OCI-LY7 (cell line): Measurements from ENCODE around the gene ACSF2. TPM values are rescaled to one million over a fixed set of nuclear protein-coding genes. Genes with fewer than 3 reads are reported as not detected.

Source experiments
- BruUV-seq: library from RNA; stranded (reverse); fragments of 400-500 nt; replicated peaks from 2 replicates; lab custom pipeline; 2021; lab: Mats Ljungman, UMichigan
- CTCF ChIA-PET: fragments of 300-600 bp; sonication (Branson Sonifier 250); formaldehyde crosslinking; loops from one replicate; lab custom pipeline; 2022; ENCODE audit warnings: antibody characterized with exemption; ENCODE audit not compliant: unreplicated experiment; lab: Charles Lee
- POLR2A ChIA-PET: fragments of 300-600 bp; sonication (Branson Sonifier 250); formaldehyde crosslinking; loops from one replicate; lab custom pipeline; 2022; ENCODE audit warnings: antibody characterized with exemption; lab: Charles Lee
- DNase-seq: peaks from one replicate; pipeline ENCODE4 v3.0.0-alpha.2; 2015; ENCODE audit warnings: low spot score
- H2AFZ ChIP-seq: fragments of 200-600 bp; sonication (generic), shearing (Covaris generic); 2 replicates; pipeline ENCODE4 v1.6.1; 2014; ENCODE audit warnings: mild to moderate bottlenecking, antibody characterized with exemption, low read length, moderate library complexity
- H3K27ac ChIP-seq: fragments of 200-600 bp; sonication (generic); 2 replicates; pipeline ENCODE4 v1.5.1; 2014; ENCODE audit warnings: mixed run types, low read depth, mild to moderate bottlenecking, moderate library complexity, low read length, inconsistent platforms; ENCODE audit not compliant: poor library complexity, severe bottlenecking
- H3K36me3 ChIP-seq: fragments of 200-600 bp; sonication (generic); 2 replicates; pipeline ENCODE4 v1.6.1; 2014; ENCODE audit warnings: mild to moderate bottlenecking, antibody characterized with exemption, low read length, moderate library complexity, mixed read lengths; ENCODE audit not compliant: insufficient read depth
- H3K4me1 ChIP-seq: fragments of 200-600 bp; sonication (generic); 2 replicates; pipeline ENCODE4 v1.5.1; 2014; ENCODE audit warnings: mild to moderate bottlenecking, low read length; ENCODE audit not compliant: insufficient read depth, poor library complexity, severe bottlenecking
- H3K4me2 ChIP-seq: fragments of 200-600 bp; sonication (generic); 2 replicates; pipeline ENCODE4 v1.6.1; 2014; ENCODE audit warnings: mild to moderate bottlenecking, low read length
- H3K4me3 ChIP-seq: fragments of 200-600 bp; sonication (generic); 2 replicates; pipeline ENCODE4 v1.5.1; 2014; ENCODE audit warnings: mild to moderate bottlenecking, low read depth, low read length; ENCODE audit not compliant: poor library complexity, severe bottlenecking
- H3K79me2 ChIP-seq: fragments of 200-600 bp; sonication (generic); 2 replicates; pipeline ENCODE4 v1.6.1; 2016; ENCODE audit warnings: low read depth, mild to moderate bottlenecking, low read length, moderate library complexity, mixed read lengths; ENCODE audit not compliant: insufficient read depth
- H3K9me2 ChIP-seq: fragments of 200-600 bp; sonication (generic); 2 replicates; pipeline ENCODE4 v1.6.1; 2016; ENCODE audit warnings: mild to moderate bottlenecking, low read length, mixed read lengths; ENCODE audit not compliant: insufficient read depth
- H3K9me3 ChIP-seq: fragments of 200-600 bp; sonication (generic); 2 replicates; pipeline ENCODE4 v1.6.1; 2014; ENCODE audit warnings: mild to moderate bottlenecking, mixed run types, low read length, mixed read lengths
- H4K20me1 ChIP-seq: fragments of 200-600 bp; sonication (generic); 2 replicates; pipeline ENCODE4 v1.6.1; 2014; ENCODE audit warnings: mild to moderate bottlenecking, antibody characterized with exemption, low read length, moderate library complexity, mixed read lengths; ENCODE audit not compliant: insufficient read depth
- EZH2phosphoT487 ChIP-seq: fragments of 200-600 bp; sonication (generic); IDR thresholded peaks from 2 replicates; pipeline ENCODE4 v1.6.1; 2018; ENCODE audit warnings: low read depth, borderline replicate concordance, mild to moderate bottlenecking, mixed run types, antibody characterized with exemption, low read length, moderate library complexity, mixed read lengths
- intact Hi-C: fragments of 100-400 bp; cut with micrococcal nuclease; formaldehyde crosslinking; loops from one replicate; pipeline ENCODE4 v1.10.0; 2022; ENCODE audit not compliant: unreplicated experiment
- total RNA-seq, 2 experiments: library from RNA; depleted of rRNA in 1 of 2; stranded (reverse); fragments of >200 nt in 1 of 2; shearing (Covaris generic) in 1 of 2; gene quantifications; 2 replicates each; pipeline ENCODE4 v1.2.3, GENCODE V29; 2014 to 2022
- TF ChIP-seq, protein P1 (sequence below): fragments of 200-600 bp; sonication (generic); conservative IDR thresholded peaks from 2 replicates; pipeline ENCODE4 v1.5.1; 2014; ENCODE audit warnings: mild to moderate bottlenecking, antibody characterized with exemption, low read length, moderate library complexity, mixed read lengths

Gene ACSF2
- total RNA-seq, 2 experiments from 2014 or later = 38.6 to 42.7 TPM

DNA sequence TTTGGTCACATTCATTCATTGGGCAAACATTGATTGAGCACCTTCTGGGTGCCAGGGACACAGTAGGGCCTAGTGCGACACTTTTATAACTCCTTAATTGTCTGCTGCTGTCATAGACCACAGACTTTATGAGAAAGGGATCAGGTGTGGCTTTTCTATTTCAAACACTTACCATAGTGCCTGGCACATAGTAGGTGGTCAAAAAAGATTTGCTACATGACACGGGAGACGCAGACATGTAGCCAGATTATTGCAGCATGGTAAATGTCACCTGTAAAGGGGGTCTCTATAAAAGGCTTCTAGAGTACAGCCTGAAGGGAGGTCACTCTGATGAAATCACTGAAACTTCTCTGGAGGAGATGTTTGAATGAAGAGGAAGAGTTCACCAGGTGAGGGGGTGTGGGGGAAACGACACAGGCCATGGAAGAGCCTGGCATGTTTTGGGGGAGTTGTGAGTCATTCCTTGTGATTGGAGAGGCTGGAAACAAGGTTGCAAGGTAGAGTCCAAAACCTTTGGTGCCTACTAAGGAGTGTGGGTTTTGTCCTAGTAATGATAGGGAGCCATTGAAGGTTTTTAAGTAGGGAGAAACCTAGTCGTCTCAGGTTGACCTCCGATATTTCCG lies 54.2 kb downstream of the ACSF2 start:
- H4K20me1 ChIP-seq = no peaks in the 10 kb centered on the region
- no peak for DNase-seq
- peak overlapping the region; percentile 100 for H3K4me2 ChIP-seq
- H2AFZ ChIP-seq = no peak overlapping the region
- TF ChIP-seq, protein P1, sequence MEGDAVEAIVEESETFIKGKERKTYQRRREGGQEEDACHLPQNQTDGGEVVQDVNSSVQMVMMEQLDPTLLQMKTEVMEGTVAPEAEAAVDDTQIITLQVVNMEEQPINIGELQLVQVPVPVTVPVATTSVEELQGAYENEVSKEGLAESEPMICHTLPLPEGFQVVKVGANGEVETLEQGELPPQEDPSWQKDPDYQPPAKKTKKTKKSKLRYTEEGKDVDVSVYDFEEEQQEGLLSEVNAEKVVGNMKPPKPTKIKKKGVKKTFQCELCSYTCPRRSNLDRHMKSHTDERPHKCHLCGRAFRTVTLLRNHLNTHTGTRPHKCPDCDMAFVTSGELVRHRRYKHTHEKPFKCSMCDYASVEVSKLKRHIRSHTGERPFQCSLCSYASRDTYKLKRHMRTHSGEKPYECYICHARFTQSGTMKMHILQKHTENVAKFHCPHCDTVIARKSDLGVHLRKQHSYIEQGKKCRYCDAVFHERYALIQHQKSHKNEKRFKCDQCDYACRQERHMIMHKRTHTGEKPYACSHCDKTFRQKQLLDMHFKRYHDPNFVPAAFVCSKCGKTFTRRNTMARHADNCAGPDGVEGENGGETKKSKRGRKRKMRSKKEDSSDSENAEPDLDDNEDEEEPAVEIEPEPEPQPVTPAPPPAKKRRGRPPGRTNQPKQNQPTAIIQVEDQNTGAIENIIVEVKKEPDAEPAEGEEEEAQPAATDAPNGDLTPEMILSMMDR = no peak
- TF ChIP-seq EZH2phosphoT487 = no peak
- peaks cover 16% of the 10 kb centered on the region for H3K4me1 ChIP-seq
- H3K4me3 ChIP-seq = peak overlapping the region; percentile 93
- peaks cover 32% of the 10 kb centered on the region for H3K36me3 ChIP-seq
- H3K27ac ChIP-seq = no peak overlapping the region
- ChIA-PET CTCF (no interaction called here), POLR2A (no interaction called here)
- no peaks in the 10 kb centered on the region for H3K9me2 ChIP-seq
- no TSS peak for BruUV-seq
- H3K79me2 ChIP-seq = peaks cover 3% of the 10 kb centered on the region; the same call in 1 of the 2 replicates
- H3K9me3 ChIP-seq = no peaks in the 10 kb centered on the region
- intact Hi-C loops = loop anchor here (10.0 kb wide), 1 partner anchor 225 kb away; the partner anchor contains the start of gene ANKRD40

DNA sequence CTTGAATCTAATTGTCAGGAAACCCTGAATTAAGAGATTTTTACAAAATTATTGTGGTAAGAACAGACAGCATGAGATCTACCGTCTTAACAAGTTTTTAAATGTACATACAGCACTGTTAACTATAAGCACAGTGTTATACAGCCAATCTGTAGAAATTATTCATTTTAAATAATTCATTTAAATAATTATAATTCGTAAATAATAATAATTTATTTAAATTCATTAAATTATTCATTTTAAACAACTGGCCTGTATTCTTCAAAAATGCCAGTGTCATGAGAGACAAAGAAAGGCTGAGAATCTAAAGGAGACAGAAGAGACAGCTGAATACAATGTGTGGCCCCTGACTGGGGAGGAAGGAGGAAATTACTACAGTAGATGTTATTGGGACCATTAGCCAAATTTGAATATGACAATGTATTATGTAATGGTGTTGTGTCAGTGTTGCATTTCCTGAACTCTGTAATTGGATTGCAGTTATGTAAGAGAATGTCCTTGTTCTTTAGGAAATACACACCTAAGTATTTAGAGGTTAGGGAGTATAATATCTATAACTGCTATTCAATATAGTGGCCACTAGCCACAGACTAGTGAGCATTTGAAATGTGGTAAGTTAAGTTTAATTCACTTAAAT lies 55.0 kb downstream of the ACSF2 start:
- Histone ChIP-seq H3K4me3 (no peak overlapping the region), H3K4me2 (no peak overlapping the region), H3K9me2 (no peaks in the 10 kb centered on the region), H4K20me1 (no peaks in the 10 kb centered on the region), H2AFZ (no peak overlapping the region), H3K36me3 (peaks cover 39% of the 10 kb centered on the region), H3K4me1 (peaks cover 16% of the 10 kb centered on the region), H3K27ac (no peak overlapping the region), H3K9me3 (no peaks in the 10 kb centered on the region), H3K79me2 (peaks cover 3% of the 10 kb centered on the region; the same call in 1 of the 2 replicates)
- intact Hi-C loops = loop anchor here (10.0 kb wide), 1 partner anchor 224 kb away; the partner anchor contains the start of gene ANKRD40
- no peak for DNase-seq
- ChIA-PET POLR2A (no interaction called here), CTCF (no interaction called here)
- TF ChIP-seq, protein P1 = peak; percentile 27; the same call in 1 of the 2 replicates
- no peak for TF ChIP-seq EZH2phosphoT487
- BruUV-seq = TSS peak; percentile 55

GRCh38 chr17:50481648-50482047 lies 55.6 kb downstream of the ACSF2 start:
- Histone ChIP-seq H3K9me2 (no peaks in the 10 kb centered on the region), H4K20me1 (no peaks in the 10 kb centered on the region), H2AFZ (no peak overlapping the region), H3K27ac (no peak overlapping the region), H3K4me1 (peaks cover 16% of the 10 kb centered on the region), H3K79me2 (peaks cover 3% of the 10 kb centered on the region; the same call in 1 of the 2 replicates), H3K36me3 (peaks cover 41% of the 10 kb centered on the region), H3K4me3 (no peak overlapping the region), H3K9me3 (no peaks in the 10 kb centered on the region), H3K4me2 (no peak overlapping the region)
- BruUV-seq = no TSS peak
- DNase-seq = no peak
- POLR2A ChIA-PET = no interaction called here
- TF ChIP-seq, protein P1 = no peak
- TF ChIP-seq EZH2phosphoT487 = no peak
- CTCF ChIA-PET = interaction anchor here (0.7 kb wide), 1 partner anchor 145 kb away, joined by 3 read pairs; no protein-coding TSS in a partner anchor
- intact Hi-C loops = loop anchor here (2.0 to 10.0 kb wide), 3 partner anchors 15 to 223 kb away; partner anchors contain the start of gene ANKRD40
